Esophagus squamous epithelium (tissue), 4 donors: ENCODE results near the gene ZNF516.

Experiments
- CTCF ChIP-seq, 6 experiments: fragments of 450-650 bp in 4 of 6; fragments of 200-600 bp in 2 of 6; sonication (generic) in 2 of 6; IDR thresholded peaks; one replicate each; pipeline ENCODE4 v1.5.1; 2016 to 2019; ENCODE audit warnings: antibody characterized with exemption in 6 of 6, mild to moderate bottlenecking in 4 of 6, moderate library complexity in 4 of 6
- POLR2A ChIP-seq, 4 donors: fragments of 450-650 bp; IDR thresholded peaks; one replicate each; pipeline ENCODE4 v1.6.1; 2017; ENCODE audit warnings: antibody characterized with exemption in 4 of 4, mild to moderate bottlenecking in 4 of 4, moderate library complexity in 3 of 4

- TF ChIP-seq CTCF (IDR thresholded peaks at IDR 0.05) (no peak), POLR2A (IDR thresholded peaks at IDR 0.05) (no peak)
These were observed 2.0 kb upstream of the ZNF516 start for GRCh38 chr18:76497021-76497420.
